ENCODE data around the gene GARNL3.

GRCh38 chr9:127336506-127337352 is 72.2 kb downstream of the GARNL3 start:
- no peak for TF ChIP-seq CTCF (conservative IDR thresholded peaks at IDR 0.05; ENCODE audit: low read depth in 2 of 2)
- TF ChIP-seq, protein P1, sequence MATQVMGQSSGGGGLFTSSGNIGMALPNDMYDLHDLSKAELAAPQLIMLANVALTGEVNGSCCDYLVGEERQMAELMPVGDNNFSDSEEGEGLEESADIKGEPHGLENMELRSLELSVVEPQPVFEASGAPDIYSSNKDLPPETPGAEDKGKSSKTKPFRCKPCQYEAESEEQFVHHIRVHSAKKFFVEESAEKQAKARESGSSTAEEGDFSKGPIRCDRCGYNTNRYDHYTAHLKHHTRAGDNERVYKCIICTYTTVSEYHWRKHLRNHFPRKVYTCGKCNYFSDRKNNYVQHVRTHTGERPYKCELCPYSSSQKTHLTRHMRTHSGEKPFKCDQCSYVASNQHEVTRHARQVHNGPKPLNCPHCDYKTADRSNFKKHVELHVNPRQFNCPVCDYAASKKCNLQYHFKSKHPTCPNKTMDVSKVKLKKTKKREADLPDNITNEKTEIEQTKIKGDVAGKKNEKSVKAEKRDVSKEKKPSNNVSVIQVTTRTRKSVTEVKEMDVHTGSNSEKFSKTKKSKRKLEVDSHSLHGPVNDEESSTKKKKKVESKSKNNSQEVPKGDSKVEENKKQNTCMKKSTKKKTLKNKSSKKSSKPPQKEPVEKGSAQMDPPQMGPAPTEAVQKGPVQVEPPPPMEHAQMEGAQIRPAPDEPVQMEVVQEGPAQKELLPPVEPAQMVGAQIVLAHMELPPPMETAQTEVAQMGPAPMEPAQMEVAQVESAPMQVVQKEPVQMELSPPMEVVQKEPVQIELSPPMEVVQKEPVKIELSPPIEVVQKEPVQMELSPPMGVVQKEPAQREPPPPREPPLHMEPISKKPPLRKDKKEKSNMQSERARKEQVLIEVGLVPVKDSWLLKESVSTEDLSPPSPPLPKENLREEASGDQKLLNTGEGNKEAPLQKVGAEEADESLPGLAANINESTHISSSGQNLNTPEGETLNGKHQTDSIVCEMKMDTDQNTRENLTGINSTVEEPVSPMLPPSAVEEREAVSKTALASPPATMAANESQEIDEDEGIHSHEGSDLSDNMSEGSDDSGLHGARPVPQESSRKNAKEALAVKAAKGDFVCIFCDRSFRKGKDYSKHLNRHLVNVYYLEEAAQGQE (IDR thresholded peaks at IDR 0.05; ENCODE audit: unreplicated experiment), result no peak
- TF ChIP-seq EZH2phosphoT487 (IDR thresholded peaks at IDR 0.05; ENCODE audit: unreplicated experiment), result no peak
- TF ChIP-seq CREB1 (CRISPR knock-in tag; IDR thresholded peaks at IDR 0.05; ENCODE audit: low read depth), result no peak
- no peak for TF ChIP-seq EZH2 (IDR thresholded peaks at IDR 0.05; ENCODE audit: low read depth, unreplicated experiment)
- TF ChIP-seq POLR2AphosphoS5 (IDR thresholded peaks at IDR 0.05; ENCODE audit: low read depth), result no peak
- TF ChIP-seq ETS1 (IDR thresholded peaks at IDR 0.05), result no peak
- no peak for TF ChIP-seq JUNB (IDR thresholded peaks at IDR 0.05; ENCODE audit: unreplicated experiment)
- no peak for TF ChIP-seq ZNF114 (CRISPR knock-in tag; IDR thresholded peaks at IDR 0.05)
- TF ChIP-seq STAT1 (IDR thresholded peaks at IDR 0.05; ENCODE audit: unreplicated experiment), result no peak
- TF ChIP-seq ZNF331 (CRISPR knock-in tag; IDR thresholded peaks at IDR 0.05; ENCODE audit: low read depth), result no peak
- TF ChIP-seq NANOG (IDR thresholded peaks at IDR 0.05; ENCODE audit: borderline replicate concordance), result no peak
